ENCODE results near the gene PDIK1L. TPM values are rescaled to one million over a fixed set of nuclear protein-coding genes. Genes with fewer than 3 reads are reported as not detected.

PDIK1L gene
- total and polyA plus RNA-seq, 9 of the 15 experiments (the other 6 are each of a cell fraction or from before 2014, with no cell fraction given): 12.8 to 30.2 (median 21.5) TPM

- TF ChIP-seq PREB (CRISPR knock-in tag; IDR thresholded peaks at IDR 0.05) (no peak), ZKSCAN8 (CRISPR knock-in tag; IDR thresholded peaks at IDR 0.05) (no peak), SMARCA5 (IDR thresholded peaks at IDR 0.05) (no peak), TRIM28 (IDR thresholded peaks at IDR 0.05) (no peak), ZNF3 (CRISPR knock-in tag; IDR thresholded peaks at IDR 0.05) (no peak), SP2 (IDR thresholded peaks at IDR 0.05; ENCODE audit: extremely low read depth, low read depth, low read length, poor library complexity, severe bottlenecking) (no peak), MAFK (IDR thresholded peaks at IDR 0.05; ENCODE audit: low read length) (peak; percentile 19), KAT8 (IDR thresholded peaks at IDR 0.05; ENCODE audit: low read depth) (no peak), TAF7 (tag; IDR thresholded peaks at IDR 0.05) (peak; percentile 63; the same call in 1 of the 2 replicates), CBX3 (IDR thresholded peaks at IDR 0.05; ENCODE audit: borderline replicate concordance in 1 of 2, low read length in 2 of 2) (peak in 1 of 2 experiments; percentile 62; a peak in 1 of 3 replicates), ZC3H4 (CRISPR knock-in tag; IDR thresholded peaks at IDR 0.05; ENCODE audit: borderline replicate concordance) (no peak; the same call in 1 of the 2 replicates), BMI1 (IDR thresholded peaks at IDR 0.05; ENCODE audit: low read length) (no peak), ZKSCAN3 (CRISPR knock-in tag; IDR thresholded peaks at IDR 0.05) (no peak), CREBBP (IDR thresholded peaks at IDR 0.05; ENCODE audit: low read depth, low read length) (no peak), CBX5 (IDR thresholded peaks at IDR 0.05; ENCODE audit: borderline replicate concordance, low read depth) (no peak), KLF16 (IDR thresholded peaks at IDR 0.05) (peak; percentile 59), SOX6 (IDR thresholded peaks at IDR 0.05) (peak; percentile 65), PHF21A (IDR thresholded peaks at IDR 0.05; ENCODE audit: borderline replicate concordance, low read depth) (peak; percentile 7; the same call in 1 of the 2 replicates), MTA2 (IDR thresholded peaks at IDR 0.05; ENCODE audit: low read depth) (no peak), KAT2B (IDR thresholded peaks at IDR 0.05; ENCODE audit: low read depth, low read length) (no peak), THRB (CRISPR knock-in tag; conservative IDR thresholded peaks at IDR 0.05) (no peak), MLLT1 (IDR thresholded peaks at IDR 0.05) (0 out of 4 replicates have a peak, but pooled peaks of 1 of the 2 experiments have one; percentile 50)
- TF ChIP-seq, protein P1, sequence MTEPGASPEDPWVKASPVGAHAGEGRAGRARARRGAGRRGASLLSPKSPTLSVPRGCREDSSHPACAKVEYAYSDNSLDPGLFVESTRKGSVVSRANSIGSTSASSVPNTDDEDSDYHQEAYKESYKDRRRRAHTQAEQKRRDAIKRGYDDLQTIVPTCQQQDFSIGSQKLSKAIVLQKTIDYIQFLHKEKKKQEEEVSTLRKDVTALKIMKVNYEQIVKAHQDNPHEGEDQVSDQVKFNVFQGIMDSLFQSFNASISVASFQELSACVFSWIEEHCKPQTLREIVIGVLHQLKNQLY (CRISPR knock-in tag; conservative IDR thresholded peaks at IDR 0.05): peak in 1 of 2 experiments; percentile 50; a peak in 2 of 4 replicates
- TF ChIP-seq, protein P2, sequence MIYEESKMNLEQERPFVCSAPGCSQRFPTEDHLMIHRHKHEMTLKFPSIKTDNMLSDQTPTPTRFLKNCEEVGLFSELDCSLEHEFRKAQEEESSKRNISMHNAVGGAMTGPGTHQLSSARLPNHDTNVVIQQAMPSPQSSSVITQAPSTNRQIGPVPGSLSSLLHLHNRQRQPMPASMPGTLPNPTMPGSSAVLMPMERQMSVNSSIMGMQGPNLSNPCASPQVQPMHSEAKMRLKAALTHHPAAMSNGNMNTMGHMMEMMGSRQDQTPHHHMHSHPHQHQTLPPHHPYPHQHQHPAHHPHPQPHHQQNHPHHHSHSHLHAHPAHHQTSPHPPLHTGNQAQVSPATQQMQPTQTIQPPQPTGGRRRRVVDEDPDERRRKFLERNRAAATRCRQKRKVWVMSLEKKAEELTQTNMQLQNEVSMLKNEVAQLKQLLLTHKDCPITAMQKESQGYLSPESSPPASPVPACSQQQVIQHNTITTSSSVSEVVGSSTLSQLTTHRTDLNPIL (CRISPR knock-in tag; IDR thresholded peaks at IDR 0.05): peak; percentile 58; the same call in 1 of the 2 replicates
These were observed 58.2 kb downstream of the PDIK1L start, which contains the start of gene ZNF593 (continued) for GRCh38 chr1:26169669-26170471.
